ENCODE measurements around the gene TFAP2E. TPM values are rescaled to one million over a fixed set of nuclear protein-coding genes. Genes with fewer than 3 reads are reported as not detected.

TFAP2E gene
- total RNA-seq, 1 donor from 2014 or later, result under 0.01 TPM

DNA sequence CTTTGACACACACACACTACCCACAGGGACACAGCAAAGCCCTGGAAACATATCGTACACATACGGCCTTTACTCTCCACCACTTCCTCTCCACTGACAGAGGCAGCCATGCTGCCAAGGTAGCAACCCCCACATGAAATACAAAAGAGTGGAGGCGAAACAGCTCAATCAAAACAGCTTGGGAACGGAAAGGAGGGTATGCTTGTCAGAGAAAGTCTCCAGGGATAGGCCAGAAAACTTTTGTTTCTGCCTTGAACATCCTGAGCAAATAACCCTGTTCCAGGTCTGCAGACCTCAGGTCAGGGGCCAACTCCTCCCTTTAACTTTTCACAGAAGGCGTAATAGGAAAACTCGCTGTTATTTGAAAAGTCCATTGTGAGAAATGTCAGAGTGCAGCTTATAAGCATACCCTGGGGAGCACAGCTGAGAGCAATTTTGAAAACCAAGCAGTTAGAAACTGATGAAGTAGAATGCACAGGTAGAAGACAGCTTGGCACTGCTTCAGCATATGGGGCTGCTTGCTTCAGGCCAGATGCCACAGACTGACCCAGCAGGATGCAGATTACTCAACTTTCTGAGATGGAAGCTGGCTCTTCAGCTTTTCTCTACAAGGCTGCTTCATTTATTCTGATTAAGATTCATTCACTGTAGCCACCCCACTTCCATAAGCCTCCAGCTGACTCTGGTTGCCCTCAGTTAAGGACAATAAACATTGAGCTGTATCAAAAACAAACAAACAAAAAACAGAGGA lies 33.9 kb upstream of the TFAP2E start:
- no peaks in the 10 kb centered on the region for H3K27me3 ChIP-seq (ENCODE audit: control insufficient read depth, insufficient read depth, low read length)
- TF ChIP-seq, protein P1, sequence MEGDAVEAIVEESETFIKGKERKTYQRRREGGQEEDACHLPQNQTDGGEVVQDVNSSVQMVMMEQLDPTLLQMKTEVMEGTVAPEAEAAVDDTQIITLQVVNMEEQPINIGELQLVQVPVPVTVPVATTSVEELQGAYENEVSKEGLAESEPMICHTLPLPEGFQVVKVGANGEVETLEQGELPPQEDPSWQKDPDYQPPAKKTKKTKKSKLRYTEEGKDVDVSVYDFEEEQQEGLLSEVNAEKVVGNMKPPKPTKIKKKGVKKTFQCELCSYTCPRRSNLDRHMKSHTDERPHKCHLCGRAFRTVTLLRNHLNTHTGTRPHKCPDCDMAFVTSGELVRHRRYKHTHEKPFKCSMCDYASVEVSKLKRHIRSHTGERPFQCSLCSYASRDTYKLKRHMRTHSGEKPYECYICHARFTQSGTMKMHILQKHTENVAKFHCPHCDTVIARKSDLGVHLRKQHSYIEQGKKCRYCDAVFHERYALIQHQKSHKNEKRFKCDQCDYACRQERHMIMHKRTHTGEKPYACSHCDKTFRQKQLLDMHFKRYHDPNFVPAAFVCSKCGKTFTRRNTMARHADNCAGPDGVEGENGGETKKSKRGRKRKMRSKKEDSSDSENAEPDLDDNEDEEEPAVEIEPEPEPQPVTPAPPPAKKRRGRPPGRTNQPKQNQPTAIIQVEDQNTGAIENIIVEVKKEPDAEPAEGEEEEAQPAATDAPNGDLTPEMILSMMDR (IDR thresholded peaks at IDR 0.05; ENCODE audit: insufficient read depth, low read length, severe bottlenecking), result no peak
- DNase-seq (ENCODE audit: low read depth) (peak; percentile 32), FAIRE-seq (no peak)
- H3K36me3 ChIP-seq (ENCODE audit: control insufficient read depth, insufficient read depth, low read length), result no peaks in the 10 kb centered on the region
- H3K4me3 ChIP-seq (ENCODE audit: low read depth, low read length), result no peak overlapping the region

GRCh38 chr1:35539824-35540261 lies 33.3 kb upstream of the TFAP2E start:
- Histone ChIP-seq H3K27me3 (ENCODE audit: control insufficient read depth, insufficient read depth, low read length) (no peaks in the 10 kb centered on the region), H3K36me3 (ENCODE audit: control insufficient read depth, insufficient read depth, low read length) (no peaks in the 10 kb centered on the region), H3K4me3 (ENCODE audit: low read depth, low read length) (no peak overlapping the region)
- DNase-seq (ENCODE audit: low read depth) (no peak), FAIRE-seq (no peak)
- TF ChIP-seq, protein P1 (IDR thresholded peaks at IDR 0.05; ENCODE audit: insufficient read depth, low read length, severe bottlenecking), result no peak

DNA sequence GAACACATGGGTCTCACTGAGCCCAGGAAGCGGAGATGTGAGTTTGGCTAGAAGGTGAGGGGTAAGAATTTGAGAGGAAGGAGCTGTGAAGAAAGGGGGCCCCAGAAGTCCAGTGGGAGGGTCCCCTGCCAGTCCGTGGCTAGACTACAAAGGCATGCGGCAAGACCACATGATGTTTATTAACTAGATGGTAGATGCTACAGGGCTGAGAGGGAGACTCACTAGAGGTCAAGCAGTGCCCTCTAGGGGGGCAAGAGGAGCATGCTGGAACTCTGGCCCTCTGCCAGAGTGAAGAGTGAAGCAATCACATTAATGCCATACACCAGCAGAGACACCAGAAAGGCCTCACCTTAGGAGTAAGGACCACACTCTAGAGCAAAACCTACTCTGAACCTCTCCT lies 28.1 kb upstream of the TFAP2E start:
- TF ChIP-seq, protein P1 (IDR thresholded peaks at IDR 0.05; ENCODE audit: insufficient read depth, low read length, severe bottlenecking), result no peak
- DNase-seq (ENCODE audit: low read depth), result no peak
- FAIRE-seq, result no peak
- H3K36me3 ChIP-seq (ENCODE audit: control insufficient read depth, insufficient read depth, low read length), result peaks cover 2% of the 10 kb centered on the region
- no peak overlapping the region for H3K4me3 ChIP-seq (ENCODE audit: low read depth, low read length)
- no peaks in the 10 kb centered on the region for H3K27me3 ChIP-seq (ENCODE audit: control insufficient read depth, insufficient read depth, low read length)

DNA sequence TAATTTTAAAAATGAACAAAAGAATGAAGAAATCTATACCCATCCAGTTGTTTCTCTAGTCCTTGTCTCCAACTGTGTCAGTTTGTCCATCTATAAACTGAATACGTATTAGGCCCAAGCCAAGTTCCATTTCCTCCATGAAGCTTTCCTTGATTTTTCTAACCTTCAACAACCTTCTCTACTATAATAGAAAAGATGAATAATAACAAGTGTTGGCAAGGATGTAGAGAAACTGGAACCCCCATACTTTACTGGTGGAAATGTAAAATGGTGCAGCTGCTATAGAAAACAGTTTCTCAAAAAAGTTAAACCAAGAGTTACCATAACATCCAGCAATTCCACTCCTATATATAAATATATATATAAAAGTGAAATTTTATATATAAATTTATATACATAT lies 26.5 kb upstream of the TFAP2E start:
- H3K27me3 ChIP-seq (ENCODE audit: control insufficient read depth, insufficient read depth, low read length), result no peaks in the 10 kb centered on the region
- no peak overlapping the region for H3K4me3 ChIP-seq (ENCODE audit: low read depth, low read length)
- TF ChIP-seq, protein P1 (IDR thresholded peaks at IDR 0.05; ENCODE audit: insufficient read depth, low read length, severe bottlenecking), result no peak
- FAIRE-seq (no peak), DNase-seq (ENCODE audit: low read depth) (no peak)
- H3K36me3 ChIP-seq (ENCODE audit: control insufficient read depth, insufficient read depth, low read length), result peaks cover 2% of the 10 kb centered on the region

DNA sequence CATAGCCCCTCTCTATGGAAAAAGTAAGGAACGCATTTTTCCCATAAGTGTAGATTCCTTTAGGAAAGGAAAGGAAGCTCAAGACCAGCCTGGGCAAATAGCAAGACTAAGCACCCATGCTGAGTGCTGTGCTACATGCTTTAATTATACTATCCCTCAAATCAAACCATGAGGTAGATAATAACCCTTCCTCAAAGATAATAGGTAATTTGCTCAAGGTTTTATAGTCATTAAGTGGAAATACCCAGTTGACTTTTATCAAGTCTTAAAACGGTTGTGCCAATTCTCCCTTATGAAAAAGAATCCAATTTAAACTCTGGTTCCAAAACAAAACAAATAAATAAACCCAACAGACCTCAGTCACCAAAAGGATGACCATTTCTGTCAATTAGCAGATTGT lies 19.3 kb upstream of the TFAP2E start:
- TF ChIP-seq, protein P1 (IDR thresholded peaks at IDR 0.05; ENCODE audit: insufficient read depth, low read length, severe bottlenecking), result no peak
- FAIRE-seq, result no peak
- Histone ChIP-seq H3K36me3 (ENCODE audit: control insufficient read depth, insufficient read depth, low read length) (no peaks in the 10 kb centered on the region), H3K4me3 (ENCODE audit: low read depth, low read length) (no peak overlapping the region), H3K27me3 (ENCODE audit: control insufficient read depth, insufficient read depth, low read length) (no peaks in the 10 kb centered on the region)
- DNase-seq (ENCODE audit: low read depth), result no peak

Data from bronchial epithelial cell (primary cell).